ENCODE data around the gene TNNI2.

The TNNI2 gene

DNA sequence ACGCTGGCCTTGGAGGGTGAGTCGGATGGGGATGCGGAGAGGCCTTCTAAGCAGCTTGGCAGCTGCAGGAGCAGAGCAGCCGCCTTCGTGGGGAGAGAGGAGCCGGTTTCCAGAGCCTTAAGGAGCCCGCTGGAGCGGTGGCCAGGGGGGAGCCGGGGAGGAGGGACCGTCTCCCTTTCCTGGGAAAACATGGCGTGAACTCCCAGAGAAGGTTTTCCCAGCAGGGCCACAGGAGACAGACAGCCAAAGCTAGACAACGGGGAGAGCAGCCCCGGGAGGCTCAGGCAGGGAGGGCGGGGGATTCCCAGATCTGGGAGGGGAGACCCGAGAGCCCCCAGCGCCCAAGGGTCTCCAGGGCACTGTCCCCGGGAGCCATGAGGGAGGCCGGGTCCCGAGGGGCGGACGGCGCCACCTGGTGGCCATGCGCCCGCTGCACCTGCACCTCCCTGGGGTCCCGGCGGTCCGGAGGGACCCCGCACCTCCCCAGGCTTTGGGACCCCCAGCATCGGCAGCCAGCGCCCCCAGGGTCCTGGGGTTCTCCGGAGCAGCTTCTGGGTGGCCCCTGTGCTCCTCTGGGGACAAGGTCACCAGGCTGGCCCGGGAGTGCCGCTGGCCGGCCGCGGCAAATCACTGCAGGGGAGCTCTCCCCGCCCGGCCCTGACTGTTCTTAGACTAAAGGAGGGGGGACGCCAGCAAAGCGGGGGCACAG is 6.4 kb upstream of the TNNI2 start:
- no peak overlapping the region for H3K27ac ChIP-seq

DNA sequence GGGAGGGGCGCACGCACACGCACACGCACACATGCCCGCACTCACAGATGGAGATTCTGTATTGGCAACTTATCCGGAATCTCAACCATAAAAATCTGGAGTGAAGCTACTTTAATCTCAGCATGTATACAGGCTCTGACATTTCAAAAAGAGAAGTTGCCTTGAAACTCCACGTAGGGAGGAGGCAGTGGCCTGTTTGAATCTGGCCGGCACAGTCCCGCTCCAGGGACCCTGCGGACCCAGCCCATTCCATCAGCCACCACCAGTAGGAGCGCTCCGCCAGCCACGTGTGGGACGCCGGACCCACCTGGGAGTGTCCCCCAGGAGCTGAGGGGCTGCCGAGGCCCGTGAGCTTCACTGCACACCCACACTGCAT is 5.9 kb upstream of the TNNI2 start:
- TF ChIP-seq ZFX (IDR thresholded peaks at IDR 0.05): no peak
- TF ChIP-seq, protein P1, sequence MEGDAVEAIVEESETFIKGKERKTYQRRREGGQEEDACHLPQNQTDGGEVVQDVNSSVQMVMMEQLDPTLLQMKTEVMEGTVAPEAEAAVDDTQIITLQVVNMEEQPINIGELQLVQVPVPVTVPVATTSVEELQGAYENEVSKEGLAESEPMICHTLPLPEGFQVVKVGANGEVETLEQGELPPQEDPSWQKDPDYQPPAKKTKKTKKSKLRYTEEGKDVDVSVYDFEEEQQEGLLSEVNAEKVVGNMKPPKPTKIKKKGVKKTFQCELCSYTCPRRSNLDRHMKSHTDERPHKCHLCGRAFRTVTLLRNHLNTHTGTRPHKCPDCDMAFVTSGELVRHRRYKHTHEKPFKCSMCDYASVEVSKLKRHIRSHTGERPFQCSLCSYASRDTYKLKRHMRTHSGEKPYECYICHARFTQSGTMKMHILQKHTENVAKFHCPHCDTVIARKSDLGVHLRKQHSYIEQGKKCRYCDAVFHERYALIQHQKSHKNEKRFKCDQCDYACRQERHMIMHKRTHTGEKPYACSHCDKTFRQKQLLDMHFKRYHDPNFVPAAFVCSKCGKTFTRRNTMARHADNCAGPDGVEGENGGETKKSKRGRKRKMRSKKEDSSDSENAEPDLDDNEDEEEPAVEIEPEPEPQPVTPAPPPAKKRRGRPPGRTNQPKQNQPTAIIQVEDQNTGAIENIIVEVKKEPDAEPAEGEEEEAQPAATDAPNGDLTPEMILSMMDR (conservative IDR thresholded peaks at IDR 0.05): 0 out of 2 replicates have a peak, but pooled peaks have one; percentile 54
- no peak overlapping the region for H3K27ac ChIP-seq

More for the DNA sequence above, 6.4 kb upstream of the TNNI2 start:
- TF ChIP-seq, protein P1 (conservative IDR thresholded peaks at IDR 0.05): peak; percentile 97
- TF ChIP-seq ZFX (IDR thresholded peaks at IDR 0.05): no peak

DNA sequence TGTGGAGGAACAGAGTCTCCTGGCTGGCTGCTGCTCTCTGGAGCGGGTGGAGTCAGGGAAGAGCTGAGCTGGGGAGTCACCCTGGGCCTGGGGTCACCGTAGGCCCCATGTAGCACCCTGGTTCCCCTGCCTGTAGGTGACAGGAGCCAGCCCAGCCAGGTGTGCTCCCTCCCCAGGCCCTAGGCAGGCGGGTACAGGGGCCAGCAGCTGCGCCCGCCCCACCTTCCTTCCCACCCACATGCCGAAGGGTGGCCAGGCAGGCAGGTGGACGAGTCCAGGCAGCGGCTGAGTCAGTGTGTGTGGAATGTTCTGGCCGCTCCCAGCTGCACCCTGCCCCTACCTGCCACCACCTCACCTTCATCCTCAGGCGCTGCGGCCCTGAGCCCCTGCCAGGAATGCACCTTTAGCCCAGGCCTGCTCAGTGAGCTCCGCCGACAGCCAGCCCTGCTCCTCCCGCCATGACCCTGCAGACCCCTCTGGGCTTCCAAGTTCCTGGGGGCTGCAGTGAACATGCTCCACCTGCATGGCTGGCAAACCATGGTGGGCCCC is 4.6 kb upstream of the TNNI2 start:
- no peak overlapping the region for H3K27ac ChIP-seq
- TF ChIP-seq, protein P1 (conservative IDR thresholded peaks at IDR 0.05): no peak
- TF ChIP-seq ZFX (IDR thresholded peaks at IDR 0.05): no peak

DNA sequence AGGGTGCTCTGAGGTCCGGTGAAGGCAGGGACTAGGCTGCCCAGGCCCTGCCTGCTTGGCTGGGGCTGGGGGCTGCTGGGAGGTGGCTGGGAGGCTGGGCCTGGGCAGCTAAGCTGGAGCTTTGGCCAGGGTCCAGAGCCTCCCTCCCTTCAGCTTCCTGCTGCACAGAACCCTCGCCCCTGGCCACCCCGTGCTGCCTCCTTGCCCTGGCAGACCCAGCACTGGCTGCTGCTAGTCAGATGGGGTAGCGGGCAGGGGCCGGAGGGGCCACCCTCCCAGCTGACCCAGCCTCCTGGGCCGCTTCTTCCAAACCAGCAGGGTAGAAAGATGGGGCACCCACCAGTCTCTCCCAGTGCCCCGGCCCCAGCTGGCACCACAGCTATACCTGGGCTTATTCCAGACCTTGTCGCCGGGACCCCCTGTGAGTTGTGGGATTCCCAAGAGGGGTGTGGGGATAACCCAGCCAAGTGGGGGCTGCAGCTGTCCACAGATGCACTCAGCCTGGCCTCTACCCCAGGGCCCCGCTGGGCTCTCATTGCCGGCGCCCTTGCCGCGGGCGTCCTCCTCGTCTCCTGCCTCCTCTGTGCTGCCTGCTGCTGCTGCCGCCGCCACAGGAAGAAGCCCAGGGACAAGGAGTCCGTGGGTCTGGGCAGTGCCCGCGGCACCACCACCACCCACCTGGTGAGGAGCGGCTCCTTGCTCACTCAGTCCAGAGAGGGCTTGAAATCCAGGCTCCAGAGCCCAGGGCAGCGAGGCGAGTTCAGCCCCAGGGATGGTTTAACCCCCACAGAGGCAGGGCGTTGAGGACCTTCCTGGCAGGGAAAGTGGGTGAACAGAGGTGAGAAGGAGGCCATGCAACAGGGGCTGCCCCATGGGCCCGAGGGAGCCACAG is 3.8 kb upstream of the TNNI2 start, which contains the start of gene SYT8:
TSS of gene SYT8 (plus strand) at position 212 of the 892 bp plus-strand sequence. CDS start at position 328, 116 bp downstream.
- H3K27ac ChIP-seq: no peak within 1 kb of the TSS

DNA sequence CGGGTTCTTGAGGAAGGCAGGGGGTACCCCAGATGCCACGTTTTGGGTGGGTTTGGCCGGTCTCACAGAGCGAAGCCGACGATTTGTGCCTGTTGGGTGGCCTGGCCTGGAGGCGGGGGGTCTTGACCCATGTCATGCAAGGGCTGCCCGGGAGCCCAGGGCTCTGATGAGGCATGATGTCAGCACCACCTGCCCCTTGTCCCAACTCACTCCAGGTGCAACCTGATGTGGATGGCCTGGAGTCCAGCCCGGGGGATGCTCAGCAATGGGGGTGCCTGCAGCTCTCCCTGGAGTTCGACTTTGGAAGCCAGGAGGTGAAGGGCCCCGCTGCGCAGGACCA is 3.1 kb upstream of the TNNI2 start:
- TF ChIP-seq, protein P1 (conservative IDR thresholded peaks at IDR 0.05): no peak
- H3K27ac ChIP-seq: no peak overlapping the region

More for the DNA sequence above, 3.8 kb upstream of the TNNI2 start, which contains the start of gene SYT8:
- no peak for TF ChIP-seq ZFX (IDR thresholded peaks at IDR 0.05)
- TF ChIP-seq, protein P1 (conservative IDR thresholded peaks at IDR 0.05): no peak

DNA sequence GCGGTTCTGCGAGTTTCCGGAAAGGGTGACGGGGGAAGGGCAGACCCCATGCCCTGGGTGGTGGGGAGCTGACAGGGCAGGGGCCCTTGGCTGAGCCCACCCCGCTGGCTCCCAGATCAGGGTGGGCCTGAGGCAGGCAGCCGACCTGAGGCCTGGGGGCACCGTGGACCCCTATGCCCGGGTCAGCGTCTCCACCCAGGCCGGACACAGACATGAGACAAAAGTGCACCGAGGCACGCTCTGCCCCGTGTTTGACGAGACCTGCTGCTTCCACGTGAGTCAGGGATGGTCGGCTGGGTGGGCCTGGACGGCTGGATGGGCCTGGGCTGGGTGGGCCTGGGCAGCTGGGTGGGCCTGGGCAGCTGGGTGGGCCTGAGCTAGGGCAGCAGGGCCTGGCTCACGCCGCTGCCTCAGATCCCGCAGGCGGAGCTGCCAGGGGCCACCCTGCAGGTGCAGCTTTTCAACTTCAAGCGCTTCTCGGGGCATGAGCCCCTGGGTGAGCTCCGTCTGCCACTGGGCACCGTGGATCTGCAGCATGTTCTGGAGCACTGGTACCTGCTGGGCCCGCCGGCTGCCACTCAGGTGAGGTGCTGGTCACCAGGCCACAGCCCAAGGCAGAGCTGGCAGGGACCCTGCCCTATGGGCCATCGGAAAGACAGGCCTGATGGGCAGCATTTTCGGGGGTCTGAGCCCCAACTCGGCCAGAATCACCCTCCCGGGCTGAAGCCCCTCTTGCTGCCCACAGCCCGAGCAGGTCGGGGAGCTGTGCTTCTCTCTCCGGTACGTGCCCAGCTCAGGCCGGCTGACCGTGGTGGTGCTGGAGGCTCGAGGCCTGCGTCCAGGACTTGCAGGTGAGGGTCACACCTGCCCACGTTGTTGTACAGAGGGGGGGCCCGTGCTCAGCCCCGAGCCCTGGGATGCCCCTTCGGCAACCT is 2.5 kb upstream of the TNNI2 start:
- TF ChIP-seq, protein P1 (conservative IDR thresholded peaks at IDR 0.05): no peak
- TF ChIP-seq ZFX (IDR thresholded peaks at IDR 0.05): no peak
- no peak overlapping the region for H3K27ac ChIP-seq

All from C4-2B (cell line).